Right hindlimb (tissue), 1 donor: ENCODE results near the gene TNIP1.

Source experiments
- DNase-seq: peaks from one replicate; pipeline ENCODE4 v3.0.0-alpha.2; 2018

The TNIP1 gene

GRCh38 chr5:151105561-151105960, 24.7 kb upstream of the TNIP1 start:
- no peak for DNase-seq

GRCh38 chr5:151104795-151105194, 24.0 kb upstream of the TNIP1 start:
- no peak for DNase-seq

GRCh38 chr5:151101746-151102145, 20.9 kb upstream of the TNIP1 start:
- no peak for DNase-seq

GRCh38 chr5:151101151-151101550, 20.3 kb upstream of the TNIP1 start:
- no peak for DNase-seq

GRCh38 chr5:151100681-151101080, 19.8 kb upstream of the TNIP1 start:
- no peak for DNase-seq

- DNase-seq, result no peak
Observed at GRCh38 chr5:151098768-151099121, 17.9 kb upstream of the TNIP1 start.

GRCh38 chr5:151097820-151098767, 17.3 kb upstream of the TNIP1 start:
- DNase-seq, result no peak

- DNase-seq, result no peak
Observed at GRCh38 chr5:151097061-151097460, 16.2 kb upstream of the TNIP1 start.

GRCh38 chr5:151096001-151096373, 15.2 kb upstream of the TNIP1 start:
- no peak for DNase-seq

- DNase-seq, result peak; percentile 74
Observed at GRCh38 chr5:151095341-151096000, 14.6 kb upstream of the TNIP1 start.

- DNase-seq, result no peak
Observed at GRCh38 chr5:151094852-151095245, 14.0 kb upstream of the TNIP1 start.

GRCh38 chr5:151094030-151094851, 13.4 kb upstream of the TNIP1 start:
- no peak for DNase-seq

GRCh38 chr5:151093476-151093889, 12.6 kb upstream of the TNIP1 start:
- no peak for DNase-seq

- no peak for DNase-seq
Observed at GRCh38 chr5:151092762-151093161, 11.9 kb upstream of the TNIP1 start.

GRCh38 chr5:151089726-151090125, 8.9 kb upstream of the TNIP1 start:
- DNase-seq, result no peak

GRCh38 chr5:151088986-151089385, 8.2 kb upstream of the TNIP1 start:
- no peak for DNase-seq

- no peak for DNase-seq
Observed at GRCh38 chr5:151087486-151087885, 6.7 kb upstream of the TNIP1 start.

- DNase-seq, result no peak
Observed at GRCh38 chr5:151086905-151087360, 6.1 kb upstream of the TNIP1 start.

- DNase-seq, result no peak
Observed at GRCh38 chr5:151086192-151086869, 5.5 kb upstream of the TNIP1 start.

GRCh38 chr5:151085517-151086041, 4.7 kb upstream of the TNIP1 start:
- DNase-seq, result no peak

GRCh38 chr5:151084363-151084762, 3.5 kb upstream of the TNIP1 start:
- no peak for DNase-seq

- no peak for DNase-seq
Observed at GRCh38 chr5:151083081-151083676, 2.3 kb upstream of the TNIP1 start.
